NCI-H187 (cell line): ENCODE data around the gene ZNF799.
"Not testable (repeated sequence)": the region's sequence is repeated elsewhere in the genome, so short reads cannot be mapped to it uniquely, and the experiment has no call there.

Experiments
- DNase-seq, 2 experiments: peaks; one replicate each; lab custom pipeline; 2025; lab: John Stamatoyannopoulos, UW

Gene ZNF799

DNA sequence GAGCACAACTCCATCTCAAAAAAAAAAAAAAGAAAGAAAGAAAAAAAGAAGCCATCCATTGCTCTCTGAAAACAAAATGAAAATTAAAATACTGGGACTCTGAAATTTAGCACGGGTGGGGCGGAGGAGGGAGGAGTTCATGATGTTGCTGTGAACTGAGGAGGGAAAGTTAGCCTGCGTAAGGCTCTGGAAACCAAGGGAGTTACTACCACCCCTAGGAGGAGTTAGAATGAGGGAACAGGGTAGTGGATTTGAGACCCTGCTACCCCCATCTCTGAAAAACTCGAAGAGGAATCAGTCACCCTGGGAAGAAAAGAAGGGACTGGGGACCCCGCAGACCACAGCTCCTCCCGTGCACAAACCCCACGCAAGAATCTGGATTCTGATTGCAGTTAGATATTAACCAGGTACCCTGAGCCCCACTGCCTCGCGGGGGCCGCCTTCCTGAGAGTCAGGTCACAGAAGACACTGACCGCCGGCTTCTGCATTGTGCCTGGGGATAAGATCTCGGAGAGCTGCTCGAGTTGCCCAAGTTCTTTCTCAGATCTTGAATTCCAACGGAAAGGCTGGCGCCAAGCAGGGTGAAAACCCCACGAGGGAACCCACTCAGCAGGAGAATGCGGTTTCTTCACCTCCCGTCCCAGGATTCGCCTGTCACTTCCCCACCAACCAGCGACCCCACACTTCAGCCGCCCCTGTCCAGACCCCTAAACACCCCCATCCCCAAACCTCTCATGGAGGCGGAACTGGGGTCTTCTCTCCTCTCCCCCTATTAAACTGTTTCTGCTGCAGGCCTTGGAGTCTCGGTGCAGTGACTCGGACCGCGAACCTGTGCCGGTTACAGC is 36.5 kb downstream of the ZNF799 start:
- no peak for DNase-seq

DNA sequence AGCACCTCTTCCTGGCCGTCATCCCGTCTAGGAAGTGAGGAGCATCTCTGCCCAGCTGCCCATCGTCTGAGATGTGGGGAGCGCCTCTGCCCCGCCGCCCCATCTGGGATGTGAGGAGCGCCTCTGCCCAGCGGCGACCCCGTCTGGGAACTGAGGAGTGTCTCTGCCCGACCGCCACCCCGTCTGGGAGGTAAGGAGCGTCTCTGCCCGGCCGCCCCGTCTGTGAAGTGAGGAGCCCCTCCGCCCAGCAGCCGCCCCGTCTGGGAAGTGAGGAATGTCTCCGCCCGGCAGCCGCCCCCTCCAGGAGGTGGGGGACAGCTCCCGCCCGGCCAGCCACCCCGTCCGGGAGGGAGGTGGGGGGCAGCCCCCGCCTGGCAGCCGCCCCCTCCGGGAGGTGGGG is 38.8 kb downstream of the ZNF799 start:
- DNase-seq: not testable (repeated sequence)

DNA sequence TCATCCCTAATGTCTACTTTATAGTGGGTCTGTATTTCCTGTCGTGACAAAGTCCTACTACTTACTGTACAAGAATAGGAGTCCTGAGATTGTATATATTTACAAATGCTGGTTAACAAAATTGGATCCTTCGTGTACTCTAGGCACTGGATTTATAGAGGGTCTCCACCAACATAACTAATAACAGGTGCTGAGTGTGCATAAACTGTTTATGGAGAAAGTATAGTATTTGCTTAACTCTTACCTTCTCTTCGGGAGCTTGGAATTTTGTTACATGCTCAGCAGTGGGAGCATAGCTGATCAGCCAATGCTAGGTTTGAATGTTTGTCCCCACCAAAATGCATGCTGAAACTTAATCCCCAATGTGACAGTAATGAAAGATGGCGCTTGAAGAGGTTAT is 47.7 kb downstream of the ZNF799 start:
- no peak for DNase-seq

GRCh38 chr19:12350890-12351197 is 50.2 kb downstream of the ZNF799 start:
- no peak for DNase-seq

GRCh38 chr19:12350185-12350889 is 50.7 kb downstream of the ZNF799 start:
- DNase-seq: no peak

- no peak for DNase-seq
Measured at GRCh38 chr19:12346896-12347295, 54.2 kb downstream of the ZNF799 start.

- no peak for DNase-seq
Measured at GRCh38 chr19:12345197-12345596, 55.9 kb downstream of the ZNF799 start.
